ENCODE measurements around the gene IFI27L1.

DNA sequence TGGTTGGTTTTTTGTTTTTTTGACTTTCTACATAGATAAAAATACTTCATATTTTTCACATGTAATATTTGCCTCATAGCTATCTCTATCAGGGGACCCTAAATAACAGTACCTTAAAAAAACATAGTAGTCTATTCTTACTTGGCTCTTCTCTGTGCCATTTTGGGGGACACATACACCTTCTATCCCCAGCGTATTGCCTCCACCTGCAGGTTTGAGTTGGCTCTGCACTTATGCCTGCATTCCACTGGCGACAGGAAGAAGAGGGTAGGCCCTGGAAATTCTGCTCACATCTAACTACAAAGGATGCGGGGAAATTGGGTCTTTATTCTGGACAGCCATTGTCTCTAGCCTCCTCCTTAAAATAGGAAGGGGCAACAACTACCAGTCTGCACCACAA lies 62.1 kb downstream of the IFI27L1 start:
- TF ChIP-seq, protein P1, sequence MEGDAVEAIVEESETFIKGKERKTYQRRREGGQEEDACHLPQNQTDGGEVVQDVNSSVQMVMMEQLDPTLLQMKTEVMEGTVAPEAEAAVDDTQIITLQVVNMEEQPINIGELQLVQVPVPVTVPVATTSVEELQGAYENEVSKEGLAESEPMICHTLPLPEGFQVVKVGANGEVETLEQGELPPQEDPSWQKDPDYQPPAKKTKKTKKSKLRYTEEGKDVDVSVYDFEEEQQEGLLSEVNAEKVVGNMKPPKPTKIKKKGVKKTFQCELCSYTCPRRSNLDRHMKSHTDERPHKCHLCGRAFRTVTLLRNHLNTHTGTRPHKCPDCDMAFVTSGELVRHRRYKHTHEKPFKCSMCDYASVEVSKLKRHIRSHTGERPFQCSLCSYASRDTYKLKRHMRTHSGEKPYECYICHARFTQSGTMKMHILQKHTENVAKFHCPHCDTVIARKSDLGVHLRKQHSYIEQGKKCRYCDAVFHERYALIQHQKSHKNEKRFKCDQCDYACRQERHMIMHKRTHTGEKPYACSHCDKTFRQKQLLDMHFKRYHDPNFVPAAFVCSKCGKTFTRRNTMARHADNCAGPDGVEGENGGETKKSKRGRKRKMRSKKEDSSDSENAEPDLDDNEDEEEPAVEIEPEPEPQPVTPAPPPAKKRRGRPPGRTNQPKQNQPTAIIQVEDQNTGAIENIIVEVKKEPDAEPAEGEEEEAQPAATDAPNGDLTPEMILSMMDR (IDR thresholded peaks at IDR 0.05), result no peak
- TF ChIP-seq EZH2 (IDR thresholded peaks at IDR 0.05; ENCODE audit: borderline replicate concordance, insufficient read depth, low read depth, low read length, poor library complexity, severe bottlenecking), result no peak

Data from B cell (primary cell).